HL-60/S4 treated with phorbol 12-myristate 13-acetate at 8.2 ng/mL for 4 days and 3 days (cell line): Measurements from ENCODE around the gene SLC35E3.
"Not testable (repeated sequence)": the region's sequence is repeated elsewhere in the genome, so short reads cannot be mapped to it uniquely, and the experiment has no call there.

Experiments
- in situ Hi-C: fragments of 300-500 bp; cut with MboI; formaldehyde crosslinking; loops from 2 replicates; pipeline ENCODE4 v1.15.0; 2022; ENCODE audit warnings: low sequenced_read_pairs

The SLC35E3 gene

DNA sequence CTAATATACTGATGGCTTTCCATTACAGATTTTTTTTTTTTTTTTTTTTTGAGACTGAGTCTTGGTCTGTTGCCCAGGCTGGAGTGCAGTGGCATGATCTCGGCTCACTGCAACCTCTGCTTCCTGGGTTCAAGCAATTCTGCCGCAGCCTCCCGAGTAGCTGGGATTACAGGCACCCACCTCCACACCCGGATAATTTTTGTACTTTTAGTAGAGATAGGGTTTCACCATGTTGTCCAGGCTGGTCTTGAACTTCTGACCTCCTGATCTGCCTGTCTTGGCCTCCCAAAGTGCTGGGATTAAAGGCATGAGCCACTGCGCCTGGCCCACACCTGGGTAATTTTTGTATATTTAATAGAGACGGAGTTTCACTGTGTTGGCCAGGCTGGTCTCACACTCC, 65.6 kb downstream of the SLC35E3 start:
- in situ Hi-C loops: not testable (repeated sequence)

DNA sequence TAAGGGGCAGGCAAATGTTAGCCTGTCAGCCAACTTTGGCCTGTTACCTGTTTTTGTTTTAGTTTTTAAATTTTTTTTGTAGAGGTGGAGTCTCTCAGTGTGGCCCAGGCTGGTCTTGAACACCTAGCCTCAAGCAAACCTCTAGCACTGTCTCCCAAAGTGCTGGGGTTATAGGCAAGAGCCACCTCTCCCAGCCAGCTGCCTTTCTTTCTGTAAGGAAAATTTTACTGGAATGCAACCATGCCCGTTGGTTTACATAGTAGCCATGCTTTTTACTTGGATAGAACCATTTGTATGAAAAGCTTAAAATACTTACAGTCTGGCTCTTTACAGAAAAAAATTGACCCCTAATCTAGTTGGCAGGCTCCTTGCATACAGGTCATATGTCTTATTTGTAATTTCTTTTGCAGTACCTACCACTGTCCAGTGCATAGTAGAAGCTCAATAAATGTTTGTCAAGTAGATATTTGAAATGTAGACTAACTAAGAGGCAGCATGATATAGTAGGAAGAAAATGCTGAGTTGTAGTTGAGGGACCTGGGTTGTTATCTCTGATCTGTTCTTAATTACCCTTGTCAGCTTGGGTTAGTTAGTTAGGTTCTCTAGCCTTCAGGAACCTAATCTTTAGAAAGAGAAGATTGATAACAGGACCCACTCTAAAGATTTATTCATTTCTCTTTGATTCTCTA, 66.7 kb downstream of the SLC35E3 start:
- in situ Hi-C loops: no loop called here

DNA sequence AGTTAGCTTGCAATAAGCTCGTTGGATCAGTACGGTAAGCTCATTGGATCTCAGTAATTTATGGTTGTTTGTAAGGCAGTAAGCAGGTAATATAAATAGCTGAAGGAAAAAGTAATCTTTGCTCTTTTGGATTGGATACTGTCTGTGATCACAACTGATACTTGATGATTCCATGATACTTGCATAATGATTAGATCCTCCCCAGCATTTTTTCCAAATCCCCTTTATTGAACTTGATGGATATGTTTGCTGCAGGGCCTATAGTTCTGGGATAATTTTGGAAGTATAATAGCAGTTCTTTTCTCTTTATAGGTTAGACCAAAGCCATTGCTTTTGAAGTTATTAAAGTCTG, 67.2 kb downstream of the SLC35E3 start:
- in situ Hi-C loops: no loop called here

DNA sequence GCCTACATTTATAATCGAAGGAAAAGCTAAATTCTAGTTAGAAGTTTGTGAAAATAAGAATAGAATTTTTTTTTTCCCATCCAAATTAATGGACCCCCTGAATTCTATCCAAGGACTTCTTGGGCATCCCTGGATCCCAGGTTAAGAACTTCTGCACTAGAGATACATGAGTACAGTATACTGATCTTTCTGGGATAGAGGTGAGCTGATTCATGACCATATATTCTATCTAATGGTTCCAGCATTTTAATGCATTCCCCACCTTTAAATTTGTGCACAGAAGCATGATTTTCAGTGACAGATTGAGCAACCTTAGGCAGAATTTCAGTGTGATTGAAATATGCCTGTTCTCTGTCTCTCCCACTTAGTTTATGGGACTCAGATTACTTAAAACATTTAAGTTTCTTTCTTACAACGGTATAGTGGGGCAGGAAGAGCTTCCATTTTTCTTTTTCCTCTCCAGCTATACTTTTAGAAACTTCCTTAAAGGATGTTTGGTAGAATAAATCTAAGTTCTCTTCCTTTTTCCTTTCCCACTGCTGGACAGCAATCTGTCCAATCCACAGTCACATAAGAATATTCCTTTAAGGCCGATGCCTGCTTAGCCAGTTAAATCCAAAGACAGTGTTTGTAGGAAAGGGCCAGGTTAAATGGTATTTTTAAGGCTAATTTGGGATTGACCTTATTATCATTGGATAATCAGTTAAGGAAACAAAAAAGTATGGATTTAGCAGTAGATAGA, 68.7 kb downstream of the SLC35E3 start:
- in situ Hi-C loops: no loop called here

DNA sequence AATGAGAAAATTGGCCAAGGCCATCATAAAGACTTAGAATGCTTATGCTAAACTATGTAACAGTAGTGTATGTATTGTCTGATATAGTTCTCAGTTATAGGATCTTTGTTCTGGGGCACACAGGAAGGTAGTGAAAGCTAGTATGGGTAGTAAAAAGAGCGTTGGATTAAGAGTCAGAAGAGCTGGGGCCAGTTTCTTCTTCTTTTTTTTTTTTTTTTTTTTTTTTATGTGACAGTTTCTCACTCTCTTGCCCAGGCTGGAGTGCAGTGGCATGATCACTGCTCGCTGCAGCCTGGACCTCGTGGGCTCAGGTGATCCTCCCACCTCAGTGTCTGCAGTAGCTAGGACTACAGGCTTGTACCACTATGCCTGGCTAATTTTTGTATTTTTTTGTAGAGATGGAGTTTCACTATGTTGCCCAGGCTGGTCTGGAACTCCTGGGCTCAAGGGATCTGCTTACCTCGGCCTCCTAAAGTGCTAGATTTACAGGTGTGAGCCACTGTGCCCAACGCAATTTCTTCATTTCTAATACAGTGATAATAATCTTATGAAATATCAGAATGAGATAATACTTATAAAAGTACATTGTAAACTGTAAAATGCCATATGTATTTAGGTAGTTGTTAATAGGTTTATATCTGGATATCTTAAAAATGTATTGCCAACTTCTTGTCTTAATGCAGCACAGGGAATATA, 69.4 kb downstream of the SLC35E3 start:
- in situ Hi-C loops: no loop called here

DNA sequence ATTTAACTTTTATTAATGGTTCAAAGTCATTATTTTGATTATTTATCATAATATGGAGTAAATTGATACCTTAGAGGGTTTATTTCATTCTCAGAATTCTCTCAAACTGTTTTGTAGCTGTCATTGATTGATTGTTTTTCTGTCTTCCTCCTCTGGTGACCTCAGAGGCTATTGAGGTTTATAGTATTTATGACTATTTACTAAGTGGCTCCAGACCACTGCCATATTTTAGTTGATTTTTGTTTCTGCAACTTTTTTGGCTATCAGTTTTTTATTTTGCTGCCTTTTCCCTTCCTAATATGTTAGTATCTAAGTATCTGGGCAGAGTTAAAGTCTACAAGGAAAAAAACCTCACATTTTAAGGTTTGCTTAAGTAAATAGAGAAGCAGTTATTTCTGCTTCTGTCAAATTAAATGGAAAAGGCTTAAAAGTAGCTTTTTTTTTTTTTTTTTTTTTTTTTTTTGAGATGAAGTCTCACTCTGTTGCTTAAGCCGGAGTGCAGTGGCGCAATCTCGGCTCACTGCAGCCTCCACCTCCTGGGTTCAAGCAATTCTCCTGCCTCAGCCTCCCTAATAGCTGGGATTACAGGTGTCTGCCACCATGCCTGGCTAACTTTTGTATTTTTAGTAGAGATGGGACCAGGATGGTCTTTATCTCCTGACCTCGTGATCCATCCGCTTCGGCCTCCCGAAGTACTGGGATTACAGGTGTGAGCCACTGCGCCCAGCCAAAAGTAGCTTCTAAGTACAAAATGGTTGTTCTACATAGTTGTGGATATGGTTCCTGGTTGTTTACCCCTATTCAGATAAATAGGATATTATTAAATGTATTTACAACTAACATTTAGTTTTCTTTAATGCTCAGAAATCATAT, 70.2 kb downstream of the SLC35E3 start:
- in situ Hi-C loops: no loop called here

DNA sequence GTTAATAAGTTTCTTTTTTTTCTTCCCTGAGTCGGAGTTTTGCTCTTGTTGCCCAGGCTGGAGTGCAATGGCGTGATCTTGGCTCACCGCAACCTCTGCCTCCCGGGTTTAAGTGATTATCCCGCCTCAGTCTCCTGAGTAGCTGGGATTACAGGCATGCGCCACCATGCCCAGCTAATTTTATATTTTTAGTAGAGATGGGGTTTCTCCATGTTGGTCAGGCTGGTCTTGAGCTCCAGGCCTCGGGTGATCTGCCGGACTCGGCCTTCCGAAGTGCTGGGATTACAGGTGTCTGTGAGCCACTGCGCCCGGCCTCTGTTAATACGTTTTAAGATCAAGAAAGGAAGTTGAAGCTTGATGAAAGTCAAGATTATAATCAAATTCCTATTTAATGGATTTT, 73.5 kb downstream of the SLC35E3 start:
- in situ Hi-C loops: not testable (repeated sequence)

DNA sequence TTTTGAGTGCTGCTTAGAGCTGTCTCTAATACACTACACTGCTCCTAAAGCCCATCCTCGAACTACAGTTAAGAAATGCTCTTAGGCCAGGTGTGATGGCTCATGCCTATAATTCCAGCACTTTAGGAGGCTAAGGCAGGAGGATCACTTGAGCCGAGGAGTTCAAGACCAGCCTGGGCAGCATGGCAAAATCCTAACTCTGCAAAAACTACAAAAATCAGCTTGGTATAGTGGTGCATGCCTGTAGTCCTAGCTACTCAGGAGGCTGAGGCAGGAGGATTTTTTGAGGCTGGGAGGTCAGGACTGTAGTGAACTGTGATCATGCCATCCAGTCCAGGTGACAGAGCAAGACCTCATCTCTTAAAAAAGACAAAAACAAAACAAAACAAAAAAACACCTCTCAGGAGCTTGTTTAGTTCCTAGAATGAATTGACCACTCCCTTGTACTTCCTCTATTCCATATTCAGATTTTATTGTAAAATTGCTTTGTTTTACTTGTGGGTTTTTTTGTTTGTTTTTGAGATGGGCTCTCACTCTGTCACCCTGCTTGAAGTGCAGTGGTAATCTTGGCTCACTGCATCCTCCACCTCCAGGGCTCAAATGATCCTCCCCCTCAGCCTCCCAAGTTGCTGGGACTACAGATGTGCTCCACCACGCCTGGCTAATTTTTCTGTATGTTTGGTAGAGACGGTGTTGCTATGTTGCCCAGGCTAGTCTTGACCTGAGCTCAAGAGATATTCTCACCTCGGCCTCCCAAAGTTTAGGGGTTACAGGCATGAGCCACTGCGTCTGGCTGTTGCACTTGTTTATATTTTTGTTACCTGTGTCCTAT, 75.6 kb downstream of the SLC35E3 start:
- in situ Hi-C loops: no loop called here

DNA sequence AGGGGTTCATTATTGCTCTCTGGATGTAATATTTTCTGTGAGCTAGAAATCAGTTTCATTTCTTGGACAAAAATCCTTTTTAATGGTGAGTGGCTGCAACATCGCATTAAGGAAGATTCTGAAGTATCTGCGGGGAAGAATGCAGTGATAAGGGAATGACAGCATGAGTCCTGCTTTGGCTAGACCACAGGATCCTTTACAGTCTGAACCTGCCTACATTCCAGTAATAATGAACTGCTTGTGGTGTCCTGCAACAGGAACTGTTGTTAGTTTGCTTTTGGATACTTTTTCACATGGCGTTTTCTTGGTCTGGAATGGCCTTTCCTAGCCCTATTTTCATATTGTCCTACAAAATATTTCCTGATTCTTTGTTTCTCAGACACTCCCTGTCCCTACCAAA, 77.7 kb downstream of the SLC35E3 start:
- in situ Hi-C loops: no loop called here

DNA sequence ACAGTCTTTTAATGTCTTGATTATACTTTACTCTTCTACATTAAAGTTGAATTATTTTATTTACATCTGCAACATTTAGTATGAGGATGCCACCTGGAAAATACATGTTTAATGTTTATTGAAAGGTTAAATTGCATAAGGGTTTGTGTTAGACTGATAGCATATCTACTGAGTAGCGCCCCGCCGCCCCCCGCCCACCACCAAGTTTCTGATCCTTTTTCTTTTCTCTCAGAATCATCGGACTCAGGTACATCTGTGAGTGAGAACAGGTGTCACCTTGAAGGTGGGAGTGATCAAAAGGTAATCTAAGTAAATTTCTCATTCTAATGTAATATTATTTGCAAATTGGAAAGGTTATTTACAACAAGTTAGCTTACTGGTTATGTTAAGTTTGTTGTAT, 78.2 kb downstream of the SLC35E3 start:
- in situ Hi-C loops: no loop called here

DNA sequence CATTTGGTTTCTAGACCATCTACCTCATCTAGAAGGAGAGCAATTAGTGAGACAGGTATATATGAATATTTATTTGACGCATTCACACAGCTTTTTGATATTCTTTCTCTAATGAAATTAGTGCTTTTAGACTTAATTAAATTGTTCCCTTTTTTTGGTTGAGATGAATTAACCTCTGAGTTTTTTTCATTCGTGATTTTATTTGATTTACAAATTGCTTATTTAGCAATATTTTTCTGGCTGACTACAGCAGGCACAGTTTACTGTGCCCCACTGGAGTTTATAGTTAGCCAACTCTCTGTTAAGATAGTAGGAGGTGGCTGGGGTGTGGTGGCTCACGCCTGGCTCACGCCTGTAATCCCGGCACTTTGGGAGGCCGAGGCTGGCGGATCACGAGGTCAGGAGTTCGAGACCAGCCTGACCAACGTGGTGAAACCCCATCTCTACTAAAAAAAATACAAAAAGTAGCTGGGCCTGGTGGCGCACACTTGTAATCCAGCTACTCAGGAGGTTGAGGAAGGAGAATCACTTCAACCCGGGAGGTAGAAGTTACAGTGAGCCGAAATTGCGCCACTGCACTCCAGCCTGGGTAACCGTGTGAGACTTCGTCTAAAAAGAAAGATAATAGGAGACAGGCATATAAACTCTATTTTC, 78.7 kb downstream of the SLC35E3 start:
- in situ Hi-C loops: no loop called here

DNA sequence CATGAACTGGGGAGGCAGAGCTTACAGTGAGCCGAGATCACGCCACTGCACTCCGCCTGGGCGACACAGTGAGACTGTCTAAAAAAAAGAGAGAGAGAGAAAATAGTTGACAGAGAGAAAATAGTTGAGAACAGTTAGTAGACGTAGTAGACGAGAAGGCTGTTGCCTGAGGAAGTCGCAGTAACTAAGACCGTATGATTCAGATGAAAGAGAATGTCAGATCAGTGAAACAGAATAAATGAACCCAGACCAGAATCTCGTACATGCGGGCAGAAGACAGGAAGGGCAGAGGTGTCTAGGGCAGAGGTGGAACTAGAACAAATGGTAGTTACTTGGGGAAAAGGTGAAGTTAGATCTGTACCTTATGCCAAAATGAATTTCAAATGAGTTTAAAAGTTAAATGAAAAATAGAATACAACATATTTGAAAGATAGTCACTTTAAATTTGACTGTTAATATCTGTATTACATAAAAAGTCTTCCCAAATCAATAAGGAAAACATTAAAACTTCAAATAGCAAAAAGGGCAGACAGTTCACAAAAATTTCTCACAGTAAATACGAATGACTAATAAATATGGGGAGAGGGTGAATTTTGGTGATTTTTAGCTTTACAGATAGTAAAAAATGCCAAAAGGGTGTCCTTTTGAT, 79.7 kb downstream of the SLC35E3 start:
- in situ Hi-C loops: no loop called here

DNA sequence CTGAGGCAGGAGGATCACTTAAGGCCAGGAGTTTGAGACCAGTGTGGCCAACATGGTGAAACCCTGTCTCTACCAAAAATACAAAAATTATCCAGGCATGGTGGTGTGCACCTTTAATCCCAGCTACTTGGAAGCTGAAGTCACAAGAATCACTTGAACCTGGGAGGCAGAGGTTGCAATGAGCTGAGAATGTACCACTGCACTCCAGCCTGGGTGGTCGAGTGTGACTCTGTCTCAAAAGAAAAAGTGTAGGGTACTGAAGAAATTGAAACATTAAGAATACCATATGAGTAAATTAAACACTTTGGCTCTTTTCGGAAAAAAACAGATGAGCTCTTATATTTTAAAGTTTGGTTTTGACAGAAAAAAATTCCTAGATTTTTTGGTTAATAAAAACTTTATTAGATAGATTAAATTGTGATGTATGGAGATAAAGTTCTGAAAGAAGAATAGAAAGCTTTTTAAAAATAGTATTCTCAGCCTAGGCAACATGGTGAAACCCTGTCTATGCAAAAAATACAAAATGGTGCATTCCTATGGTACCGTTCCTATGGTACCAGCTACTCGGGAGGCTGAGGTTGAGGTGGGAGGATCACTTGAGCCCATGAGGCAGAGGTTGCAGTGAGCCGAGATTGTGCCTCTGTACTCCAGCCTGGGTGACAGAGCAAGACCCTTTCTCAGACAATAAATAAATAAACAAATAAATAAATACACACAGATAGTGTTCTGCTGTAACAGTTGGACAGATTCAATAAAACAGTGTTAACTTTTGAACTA, 82.1 kb downstream of the SLC35E3 start:
- in situ Hi-C loops: no loop called here

DNA sequence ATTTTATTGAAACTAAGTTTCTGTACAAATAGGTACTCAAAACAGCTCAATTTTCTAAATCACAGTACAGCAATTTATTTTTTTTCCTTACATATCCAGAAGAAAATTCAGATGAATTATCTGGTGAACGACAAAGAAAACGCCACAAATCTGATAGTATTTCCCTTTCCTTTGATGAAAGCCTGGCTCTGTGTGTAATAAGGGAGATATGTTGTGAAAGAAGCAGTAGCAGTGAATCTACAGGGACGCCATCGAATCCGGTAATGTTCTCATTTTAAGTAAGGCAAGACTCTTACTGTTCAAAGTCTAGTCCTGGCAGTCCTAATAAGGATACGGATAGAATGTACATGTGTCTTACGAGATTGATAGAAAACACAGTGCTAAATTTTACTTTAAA, 82.7 kb downstream of the SLC35E3 start:
- in situ Hi-C loops: no loop called here
